H9 (cell line): ENCODE results near the gene METTL22. TPM values are rescaled to one million over a fixed set of nuclear protein-coding genes. Genes with fewer than 3 reads are reported as not detected.

Experiments used
- DNase-seq: peaks from one replicate; pipeline ENCODE4 v3.0.0-alpha.2; 2017
- H2AFZ ChIP-seq: one replicate; pipeline ENCODE4 v1.6.1; 2013; ENCODE audit warnings: mild to moderate bottlenecking, low read length, control low read depth, moderate library complexity
- H2AK5ac ChIP-seq: 2 replicates; pipeline ENCODE4 v1.6.1; 2013; ENCODE audit warnings: low read length, control low read depth, mixed read lengths; ENCODE audit not compliant: insufficient read length
- H2BK120ac ChIP-seq: one replicate; pipeline ENCODE4 v1.6.1; 2013; ENCODE audit warnings: low read depth, mild to moderate bottlenecking, low read length, control low read depth, inconsistent platforms; ENCODE audit not compliant: poor library complexity, severe bottlenecking
- H2BK12ac ChIP-seq: 2 replicates; pipeline ENCODE4 v1.6.1; 2013; ENCODE audit warnings: low read length, control low read depth, mixed read lengths, low read depth; ENCODE audit not compliant: insufficient read length
- H2BK15ac ChIP-seq: 2 replicates; pipeline ENCODE4 v1.6.1; 2013; ENCODE audit warnings: low read depth, low read length, control low read depth
- H2BK20ac ChIP-seq: one replicate; pipeline ENCODE4 v1.6.1; 2013; ENCODE audit warnings: low read depth, mild to moderate bottlenecking, low read length, control low read depth, inconsistent platforms; ENCODE audit not compliant: poor library complexity, severe bottlenecking
- H2BK5ac ChIP-seq: 2 replicates; pipeline ENCODE4 v1.6.1; 2013; ENCODE audit warnings: low read length, control low read depth, mixed read lengths; ENCODE audit not compliant: insufficient read length
- H3K14ac ChIP-seq: 2 replicates; pipeline ENCODE4 v1.6.1; 2013; ENCODE audit warnings: low read length, control low read depth; ENCODE audit not compliant: insufficient read depth
- H3K18ac ChIP-seq: 2 replicates; pipeline ENCODE4 v1.6.1; 2013; ENCODE audit warnings: low read depth, mild to moderate bottlenecking, mixed read lengths, low read length, control low read depth; ENCODE audit not compliant: insufficient read length
- H3K23ac ChIP-seq: 2 replicates; pipeline ENCODE4 v1.6.1; 2013; ENCODE audit warnings: low read length, control low read depth, mixed read lengths, low read depth; ENCODE audit not compliant: insufficient read length
- H3K23me2 ChIP-seq: 2 replicates; pipeline ENCODE4 v1.6.1; 2013; ENCODE audit warnings: low read depth, mild to moderate bottlenecking, mixed read lengths, low read length, control low read depth; ENCODE audit not compliant: insufficient read length, poor library complexity, severe bottlenecking
- H3K27ac ChIP-seq: 2 replicates; pipeline ENCODE4 v1.5.1; 2013; ENCODE audit warnings: low read length, control low read depth, mixed read lengths, low read depth; ENCODE audit not compliant: insufficient read length
- H3K27me3 ChIP-seq: 2 replicates; pipeline ENCODE4 v1.6.1; 2013; ENCODE audit warnings: low read length, control low read depth, inconsistent platforms; ENCODE audit not compliant: insufficient read depth
- H3K4ac ChIP-seq: 2 replicates; pipeline ENCODE4 v1.6.1; 2013; ENCODE audit warnings: low read depth, mild to moderate bottlenecking, control low read depth, inconsistent platforms, low read length, moderate library complexity
- H3K4me1 ChIP-seq: 2 replicates; pipeline ENCODE4 v1.6.1; 2013; ENCODE audit warnings: low read length, control low read depth, inconsistent platforms; ENCODE audit not compliant: insufficient read depth
- H3K4me2 ChIP-seq: 2 replicates; pipeline ENCODE4 v1.6.1; 2013; ENCODE audit warnings: low read length, control low read depth, mixed read lengths; ENCODE audit not compliant: insufficient read length, insufficient read depth
- H3K56ac ChIP-seq: 2 replicates; pipeline ENCODE4 v1.6.1; 2013; ENCODE audit warnings: low read depth, mild to moderate bottlenecking, mixed read lengths, low read length, control low read depth; ENCODE audit not compliant: insufficient read length
- H3K79me1 ChIP-seq: 2 replicates; pipeline ENCODE4 v1.6.1; 2013; ENCODE audit warnings: low read depth, mild to moderate bottlenecking, moderate library complexity, low read length, control low read depth, inconsistent platforms; ENCODE audit not compliant: insufficient read depth, poor library complexity, severe bottlenecking
- H3K79me2 ChIP-seq: 2 replicates; pipeline ENCODE4 v1.6.1; 2013; ENCODE audit warnings: low read length, control low read depth, inconsistent platforms; ENCODE audit not compliant: insufficient read depth
- H3K9ac ChIP-seq: 2 replicates; pipeline ENCODE4 v1.6.1; 2013; ENCODE audit warnings: low read length, control low read depth, mixed read lengths; ENCODE audit not compliant: insufficient read length; ENCODE audit errors: extremely low read depth
- H3K9me3 ChIP-seq: one replicate; pipeline ENCODE4 v1.6.1; 2013; ENCODE audit warnings: low read depth, low read length, inconsistent platforms; ENCODE audit not compliant: control insufficient read depth
- H3T11ph ChIP-seq: one replicate; pipeline ENCODE4 v1.6.1; 2013; ENCODE audit warnings: mild to moderate bottlenecking, low read length, control low read depth, inconsistent platforms
- H4K20me1 ChIP-seq: one replicate; pipeline ENCODE4 v1.6.1; 2013; ENCODE audit not compliant: control insufficient read depth, insufficient read length, insufficient read depth
- H4K5ac ChIP-seq: 2 replicates; pipeline ENCODE4 v1.6.1; 2013; ENCODE audit warnings: low read depth, mild to moderate bottlenecking, mixed read lengths, low read length, control low read depth; ENCODE audit not compliant: insufficient read length
- H4K8ac ChIP-seq: replicated peaks from 2 replicates; pipeline ENCODE4 v1.6.1; 2013; ENCODE audit warnings: low read length, control low read depth, mixed read lengths, low read depth; ENCODE audit not compliant: insufficient read length
- H4K91ac ChIP-seq: 2 replicates; pipeline ENCODE4 v1.6.1; 2013; ENCODE audit warnings: low read depth, mild to moderate bottlenecking, moderate library complexity, mixed read lengths, low read length, control low read depth; ENCODE audit not compliant: insufficient read length
- H3K27ac Mint-ChIP-seq, 3 experiments: 2 replicates in 2 of 3; 3 replicates in 1 of 3; pipeline ENCODE4 v1.8.0; 2020 to 2021; ENCODE audit warnings: mixed read lengths in 3 of 3, mild to moderate bottlenecking in 1 of 3, moderate library complexity in 1 of 3
- H3K27me3 Mint-ChIP-seq: 2 replicates; pipeline ENCODE4 v1.8.0; 2021; ENCODE audit warnings: low read depth, mild to moderate bottlenecking, moderate library complexity, mixed read lengths
- H3K36me3 Mint-ChIP-seq, 3 experiments: 2 replicates in 2 of 3; 3 replicates in 1 of 3; pipeline ENCODE4 v1.8.0; 2020 to 2021; ENCODE audit warnings: low read depth in 3 of 3, mixed read lengths in 3 of 3; ENCODE audit not compliant: insufficient read depth in 1 of 3
- H3K4me1 Mint-ChIP-seq, 2 experiments: 2 replicates each; pipeline ENCODE4 v1.8.0; 2020; ENCODE audit warnings: mixed read lengths in 2 of 2
- H3K4me3 Mint-ChIP-seq, 2 experiments: 2 replicates in 1 of 2; 3 replicates in 1 of 2; pipeline ENCODE4 v1.8.0; 2020 to 2021; ENCODE audit warnings: mild to moderate bottlenecking in 2 of 2, mixed read lengths in 2 of 2, moderate library complexity in 1 of 2
- H3K9me3 Mint-ChIP-seq, 2 experiments: 2 replicates in 1 of 2; 3 replicates in 1 of 2; pipeline ENCODE4 v1.8.0; 2020; ENCODE audit warnings: mild to moderate bottlenecking in 2 of 2, mixed read lengths in 2 of 2, moderate library complexity in 1 of 2
- CTCF ChIP-seq: fragments of 200-600 bp; sonication (generic); conservative IDR thresholded peaks from 3 replicates; pipeline ENCODE4 v1.8.0; 2021; ENCODE audit warnings: antibody characterized with exemption, mild to moderate bottlenecking
- WGBS: extraction: QIAGEN DNeasy Blood & Tissue Kit; methylation state at CpG from one replicate; pipeline ENCODE4 v1.1.7; 2013; ENCODE audit warnings: missing lambda C conversion rate, low lambda C conversion rate, mixed read lengths; ENCODE audit not compliant: insufficient read length; ENCODE audit errors: extremely low coverage; 5-methylcytosine and 5-hydroxymethylcytosine counted together
- total RNA-seq: library from RNA; stranded (reverse); gene quantifications from 2 replicates; pipeline ENCODE4 v1.2.1, GENCODE V29; 2021

Gene METTL22
- total RNA-seq, 1 experiment from 2014 or later = 51.9 TPM

GRCh38 chr16:8694795-8695728, 73.6 kb downstream of the METTL22 start:
- H3K79me1 ChIP-seq = no peaks in the 10 kb centered on the region

More at GRCh38 chr16:8694795-8695728, 73.6 kb downstream of the METTL22 start:
- no peak overlapping the region for H4K8ac ChIP-seq
- no CpG with 5 or more reads among the region's 18 CpGs for whole genome bisulfite sequencing
- H4K20me1 ChIP-seq = no peaks in the 10 kb centered on the region
- H2BK120ac ChIP-seq = no peak overlapping the region
- Mint-ChIP-seq H3K27ac (no peak overlapping the region), H3K36me3 (peaks cover 0 to 3% (median 2%) of the 10 kb centered on the region in 3 experiments; a peak in 1 of 7 replicates), H3K27me3 (peaks cover 2% of the 10 kb centered on the region; the same call in 1 of the 2 replicates), H3K9me3 (0 out of 5 replicates have a peak, but pooled peaks cover 0 to 3% of the 10 kb centered on the region in 2 experiments), H3K4me3 (no peak overlapping the region), H3K4me1 (peaks cover 8 to 11% of the 10 kb centered on the region in 2 experiments)
- H3K27ac ChIP-seq = no peak overlapping the region
- DNase-seq = no peak
- no peak for TF ChIP-seq CTCF
- peaks cover 2% of the 10 kb centered on the region; the same call in 1 of the 2 replicates for H3K4me1 ChIP-seq
- H3K23ac ChIP-seq = no peak overlapping the region
- H2AK5ac ChIP-seq = no peak overlapping the region
- H3T11ph ChIP-seq = no peak overlapping the region
- no peaks in the 10 kb centered on the region for H3K27me3 ChIP-seq
- H4K5ac ChIP-seq = no peak overlapping the region
- no peak overlapping the region; the same call in 1 of the 2 replicates for H3K14ac ChIP-seq
- no peak overlapping the region for H3K4me2 ChIP-seq
- no peak overlapping the region for H2BK12ac ChIP-seq
- H2BK5ac ChIP-seq = no peak overlapping the region
- H3K79me2 ChIP-seq = no peaks in the 10 kb centered on the region
- H2BK15ac ChIP-seq = 0 out of 2 replicates have a peak overlapping the region, but pooled peaks have one; percentile 93
- H3K23me2 ChIP-seq = no peaks in the 10 kb centered on the region
- H3K9ac ChIP-seq = no peak overlapping the region
- H3K56ac ChIP-seq = no peak overlapping the region
- no peak overlapping the region for H2BK20ac ChIP-seq
- H3K18ac ChIP-seq = no peak overlapping the region
- H3K4ac ChIP-seq = no peak overlapping the region
- H4K91ac ChIP-seq = no peak overlapping the region
- no peaks in the 10 kb centered on the region for H3K9me3 ChIP-seq
- H2AFZ ChIP-seq = no peak overlapping the region
